HAP-1 (cell line): ENCODE measurements around the gene MPC1.
A peak's percentile ranks its signal among the peaks of the same experiment; 100 is the strongest.
"Not testable (repeated sequence)": the region's sequence is repeated elsewhere in the genome, so short reads cannot be mapped to it uniquely, and the experiment has no call there.

ENCODE experiments used
- DNase-seq, 2 experiments: peaks; one replicate each; pipeline ENCODE4 v3.0.0-alpha.2; 2016 to 2020; ENCODE audit warnings: low spot score in 2 of 2
- H3K27me3 ChIP-seq: fragments of 250-450 bp; sonication (Bioruptor Pico); 2 replicates; pipeline ENCODE4 v1.5.1; 2020; ENCODE audit warnings: low read depth, mild to moderate bottlenecking, moderate library complexity
- H3K36me3 ChIP-seq: fragments of 250-450 bp; sonication (Bioruptor Pico); replicated peaks from 2 replicates; pipeline ENCODE4 v1.5.1; 2020; ENCODE audit warnings: mild to moderate bottlenecking
- H3K4me1 ChIP-seq: fragments of 250-450 bp; sonication (Bioruptor Pico); 2 replicates; pipeline ENCODE4 v1.5.1; 2020; ENCODE audit warnings: mild to moderate bottlenecking
- H3K4me3 ChIP-seq: fragments of 250-450 bp; sonication (Bioruptor Pico); 2 replicates; pipeline ENCODE4 v1.5.1; 2020; ENCODE audit warnings: mild to moderate bottlenecking, moderate library complexity
- H3K9me3 ChIP-seq: fragments of 250-450 bp; sonication (Bioruptor Pico); 2 replicates; pipeline ENCODE4 v1.5.1; 2020; ENCODE audit warnings: mild to moderate bottlenecking, moderate library complexity
- in situ Hi-C: fragments of 300-500 bp; cut with MboI; formaldehyde crosslinking; loops from 3 replicates; pipeline ENCODE4 v1.14.3; 2020; ENCODE audit warnings: low sequenced_read_pairs, inconsistent platforms, mixed read lengths

Gene MPC1

DNA sequence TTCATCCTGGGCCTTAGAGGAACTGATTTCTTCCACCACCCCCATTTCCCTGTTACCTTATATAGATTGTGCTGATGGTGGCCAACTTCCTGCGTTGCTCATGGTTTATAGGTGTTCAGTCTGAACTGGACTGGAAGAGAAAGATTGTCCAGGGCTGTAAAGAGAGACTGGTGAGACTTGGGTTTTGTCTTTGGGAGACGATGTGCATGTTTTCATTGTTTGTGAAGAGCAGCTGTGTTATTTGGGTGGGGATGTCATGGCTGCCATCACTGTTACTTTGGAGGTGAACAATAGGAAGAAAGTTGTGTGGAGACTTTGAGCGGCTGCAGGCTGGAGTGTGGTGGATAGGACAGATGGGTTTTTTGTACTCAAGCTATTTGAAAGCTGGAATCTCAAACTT lies 15.6 kb upstream of the MPC1 start:
- no peak for DNase-seq
- H3K36me3 ChIP-seq = no peaks in the 10 kb centered on the region
- in situ Hi-C loops = no loop called here
- no peak overlapping the region for H3K4me3 ChIP-seq
- H3K27me3 ChIP-seq = 0 out of 2 replicates have a peak, but pooled peaks cover 2% of the 10 kb centered on the region
- no peaks in the 10 kb centered on the region for H3K9me3 ChIP-seq
- no peaks in the 10 kb centered on the region for H3K4me1 ChIP-seq

DNA sequence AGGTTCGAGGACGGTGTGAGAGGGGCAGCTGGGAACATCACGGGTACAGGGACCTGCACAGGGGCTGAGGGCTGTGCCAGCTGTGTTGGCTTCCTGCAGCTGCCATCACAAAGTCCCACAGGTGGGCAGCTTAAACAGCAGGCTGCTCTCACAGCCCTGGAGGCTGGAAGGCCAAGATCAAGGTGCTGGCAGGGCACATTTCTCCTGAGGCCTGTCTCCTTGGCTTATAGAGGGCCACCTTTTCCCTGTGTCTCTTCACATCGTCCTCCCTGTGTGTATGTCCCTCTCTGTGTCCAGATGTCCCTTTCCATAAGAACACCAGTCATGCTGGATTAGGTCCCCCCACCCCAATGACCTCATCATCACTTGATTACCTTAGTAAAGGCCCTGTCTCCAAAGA lies 15.1 kb upstream of the MPC1 start:
- in situ Hi-C loops = no loop called here
- no peaks in the 10 kb centered on the region for H3K9me3 ChIP-seq
- no peak overlapping the region for H3K4me3 ChIP-seq
- no peaks in the 10 kb centered on the region for H3K36me3 ChIP-seq
- H3K27me3 ChIP-seq = 0 out of 2 replicates have a peak, but pooled peaks cover 2% of the 10 kb centered on the region
- no peak for DNase-seq
- H3K4me1 ChIP-seq = no peaks in the 10 kb centered on the region

DNA sequence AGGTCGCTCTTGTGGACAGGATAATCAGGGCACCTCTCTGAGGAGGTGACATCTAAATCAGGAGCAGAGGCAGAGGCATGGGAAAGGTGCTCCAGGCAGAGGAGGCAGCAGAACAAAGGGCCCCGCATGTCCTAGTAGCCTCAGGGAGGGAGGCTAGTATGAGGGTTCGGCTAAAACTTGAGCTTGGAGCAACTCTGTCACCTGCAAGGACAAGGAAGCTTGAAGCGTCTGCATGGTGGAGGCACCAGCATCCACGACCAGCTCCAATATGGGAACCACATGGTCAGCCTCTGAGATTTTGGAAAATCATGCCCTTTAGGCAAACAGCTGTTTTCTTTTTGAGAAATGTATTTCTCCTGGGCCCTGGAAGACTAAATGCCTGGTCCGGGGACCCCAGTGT lies 13.0 kb upstream of the MPC1 start:
- Histone ChIP-seq H3K36me3 (no peaks in the 10 kb centered on the region), H3K4me1 (no peaks in the 10 kb centered on the region), H3K4me3 (no peak overlapping the region), H3K27me3 (0 out of 2 replicates have a peak, but pooled peaks cover 2% of the 10 kb centered on the region), H3K9me3 (no peaks in the 10 kb centered on the region)
- no peak for DNase-seq
- in situ Hi-C loops = no loop called here

DNA sequence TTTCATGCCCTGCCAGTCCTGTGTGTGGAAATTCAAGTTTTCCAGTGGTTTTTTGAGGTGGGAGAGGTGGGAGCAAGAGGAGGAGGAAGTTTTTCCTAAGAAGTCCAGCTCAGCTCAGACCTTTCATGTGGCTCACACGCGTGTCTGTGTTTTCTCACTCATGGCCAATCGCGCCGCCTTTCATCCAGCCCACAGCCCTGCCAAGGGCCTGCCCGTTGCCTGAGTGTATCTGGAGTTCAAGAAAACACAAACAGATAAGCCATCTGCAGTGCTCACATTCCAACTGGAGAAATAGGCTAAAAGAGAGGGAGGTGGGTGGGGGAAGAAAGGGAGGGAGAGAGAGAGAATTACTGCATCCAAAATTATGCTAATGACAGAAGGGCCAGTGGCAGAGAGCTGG lies 12.6 kb upstream of the MPC1 start:
- H3K27me3 ChIP-seq = 0 out of 2 replicates have a peak, but pooled peaks cover 2% of the 10 kb centered on the region
- no peaks in the 10 kb centered on the region for H3K4me1 ChIP-seq
- H3K4me3 ChIP-seq = no peak overlapping the region
- no peaks in the 10 kb centered on the region for H3K9me3 ChIP-seq
- no peaks in the 10 kb centered on the region for H3K36me3 ChIP-seq
- in situ Hi-C loops = no loop called here
- no peak for DNase-seq

DNA sequence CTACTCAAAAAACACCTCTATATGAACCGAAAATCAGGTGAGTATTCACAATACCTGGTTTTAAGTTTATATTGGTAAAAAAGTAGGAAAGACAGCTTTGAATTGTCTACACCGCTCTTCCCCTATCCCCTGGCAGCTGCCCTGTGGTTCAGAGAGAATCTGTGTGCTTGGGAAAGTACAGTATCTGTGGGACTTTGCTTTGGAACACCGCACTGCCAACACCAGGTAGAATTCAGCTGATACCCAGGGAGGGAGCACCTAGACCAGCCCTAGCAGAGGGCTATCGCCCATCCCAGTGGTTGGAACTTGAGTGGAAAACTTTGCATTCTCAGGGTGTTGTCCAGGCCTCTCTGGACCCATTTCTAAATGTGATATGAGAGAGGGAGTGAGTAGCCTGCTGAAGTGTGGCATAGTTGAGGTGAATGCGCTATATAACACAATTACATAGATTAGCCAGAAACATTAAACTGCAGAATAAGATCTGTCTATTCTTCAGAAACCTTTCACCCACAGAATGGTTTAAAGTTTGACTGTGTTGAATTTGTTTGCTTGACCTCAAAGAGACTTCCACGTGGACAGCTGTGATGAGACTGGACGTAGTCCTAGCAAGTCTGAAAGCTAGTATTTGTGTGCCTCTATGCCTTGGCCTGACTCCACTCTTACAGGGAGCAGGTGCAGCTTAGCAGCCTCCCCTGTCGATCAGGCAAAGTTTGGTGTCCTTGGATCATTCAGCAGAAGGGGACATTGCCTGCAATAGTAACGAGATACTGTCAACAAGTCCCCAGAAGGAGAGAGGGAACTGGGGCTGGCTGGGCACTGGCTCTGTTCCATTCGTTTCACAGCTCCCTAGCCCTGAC lies 11.5 kb upstream of the MPC1 start:
- no peak for DNase-seq
- no peaks in the 10 kb centered on the region for H3K9me3 ChIP-seq
- in situ Hi-C loops = no loop called here
- H3K4me1 ChIP-seq = no peaks in the 10 kb centered on the region
- 0 out of 2 replicates have a peak, but pooled peaks cover 2% of the 10 kb centered on the region for H3K27me3 ChIP-seq
- H3K4me3 ChIP-seq = no peak overlapping the region
- no peaks in the 10 kb centered on the region for H3K36me3 ChIP-seq

DNA sequence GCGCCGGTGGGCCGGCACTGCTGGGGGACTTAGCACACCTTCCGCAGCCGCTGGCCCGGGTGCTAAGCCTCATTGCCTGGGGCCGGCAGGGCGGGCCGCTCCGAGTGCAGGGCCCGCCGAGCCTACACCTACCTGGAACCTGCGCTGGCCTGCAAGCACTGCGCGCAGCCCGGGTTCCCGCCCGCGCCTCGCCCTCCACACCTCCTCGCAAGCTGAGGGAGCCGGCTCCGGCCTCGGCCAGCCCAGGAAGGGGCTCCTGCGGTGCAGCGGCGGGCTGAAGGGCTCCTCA lies 10.7 kb upstream of the MPC1 start:
- no peaks in the 10 kb centered on the region for H3K36me3 ChIP-seq
- H3K4me3 ChIP-seq = no peak overlapping the region
- in situ Hi-C loops = no loop called here
- DNase-seq = no peak
- no peaks in the 10 kb centered on the region for H3K4me1 ChIP-seq
- H3K27me3 ChIP-seq = 0 out of 2 replicates have a peak, but pooled peaks cover 2% of the 10 kb centered on the region
- H3K9me3 ChIP-seq = no peaks in the 10 kb centered on the region

DNA sequence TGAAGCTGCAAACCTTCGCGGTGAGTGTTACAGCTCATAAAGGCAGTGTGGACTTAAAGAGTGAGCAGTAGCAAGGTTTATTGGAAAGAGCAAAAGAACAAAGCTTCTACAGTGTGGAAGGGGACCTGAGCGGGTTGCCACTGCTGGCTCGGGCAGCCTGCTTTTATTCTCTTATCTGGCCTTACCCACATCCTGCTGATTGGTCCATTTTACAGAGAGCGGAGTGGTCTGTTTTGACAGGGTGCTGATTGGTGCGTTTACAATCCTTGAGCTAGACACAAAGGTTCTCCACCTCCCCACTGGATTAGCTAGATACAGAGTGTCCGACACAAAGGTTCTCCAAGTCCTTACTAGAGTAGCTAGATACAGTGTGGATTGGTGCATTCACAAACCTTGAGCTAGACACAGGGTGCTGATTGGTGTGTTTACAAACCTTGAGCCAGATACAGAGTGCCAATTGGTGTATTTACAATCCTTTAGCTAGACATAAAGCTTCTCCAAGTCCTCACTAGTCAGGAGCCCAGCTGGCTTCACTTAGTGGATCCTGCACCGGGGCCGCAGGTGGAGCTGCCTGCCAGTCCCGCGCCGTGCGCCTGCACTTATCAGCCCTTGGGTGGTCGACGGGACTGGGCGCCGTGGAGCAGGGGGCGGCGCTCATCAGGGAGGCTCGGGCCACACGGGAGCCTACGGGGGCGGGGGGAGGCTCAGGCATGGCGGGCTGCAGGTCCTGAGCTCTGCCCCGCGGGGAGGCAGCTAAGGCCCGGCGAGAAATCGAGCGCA lies 10.2 kb upstream of the MPC1 start:
- in situ Hi-C loops, DNase-seq, H3K4me3 ChIP-seq, H3K9me3 ChIP-seq, H3K4me1 ChIP-seq, H3K36me3 ChIP-seq, H3K27me3 ChIP-seq: not testable (repeated sequence)

DNA sequence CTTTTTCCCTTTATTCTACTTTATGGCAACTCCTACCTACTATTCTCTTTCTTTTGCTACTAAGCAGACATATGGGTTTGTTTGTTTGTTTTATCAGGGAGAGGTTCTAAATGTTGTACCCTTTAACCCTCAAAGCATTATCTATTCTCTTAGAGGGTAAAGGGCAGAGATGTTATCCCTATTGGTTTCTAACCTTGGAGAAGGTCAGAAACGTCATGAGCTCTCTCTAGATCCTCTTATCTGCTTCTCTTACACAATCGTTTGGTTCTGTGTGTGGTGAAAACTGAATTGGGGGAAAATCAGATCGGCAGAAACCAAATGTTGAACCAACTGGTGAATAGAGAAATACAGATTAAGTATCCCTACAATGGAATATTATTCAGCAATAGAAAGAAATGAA lies 6.4 kb upstream of the MPC1 start:
- Histone ChIP-seq H3K9me3 (no peaks in the 10 kb centered on the region), H3K4me1 (peaks cover 5% of the 10 kb centered on the region; the same call in 1 of the 2 replicates), H3K36me3 (no peaks in the 10 kb centered on the region), H3K4me3 (no peak overlapping the region), H3K27me3 (no peaks in the 10 kb centered on the region)
- DNase-seq = no peak
- in situ Hi-C loops = loop anchor here (10.0 kb wide), 1 partner anchor 54 kb away; no protein-coding TSS in a partner anchor

DNA sequence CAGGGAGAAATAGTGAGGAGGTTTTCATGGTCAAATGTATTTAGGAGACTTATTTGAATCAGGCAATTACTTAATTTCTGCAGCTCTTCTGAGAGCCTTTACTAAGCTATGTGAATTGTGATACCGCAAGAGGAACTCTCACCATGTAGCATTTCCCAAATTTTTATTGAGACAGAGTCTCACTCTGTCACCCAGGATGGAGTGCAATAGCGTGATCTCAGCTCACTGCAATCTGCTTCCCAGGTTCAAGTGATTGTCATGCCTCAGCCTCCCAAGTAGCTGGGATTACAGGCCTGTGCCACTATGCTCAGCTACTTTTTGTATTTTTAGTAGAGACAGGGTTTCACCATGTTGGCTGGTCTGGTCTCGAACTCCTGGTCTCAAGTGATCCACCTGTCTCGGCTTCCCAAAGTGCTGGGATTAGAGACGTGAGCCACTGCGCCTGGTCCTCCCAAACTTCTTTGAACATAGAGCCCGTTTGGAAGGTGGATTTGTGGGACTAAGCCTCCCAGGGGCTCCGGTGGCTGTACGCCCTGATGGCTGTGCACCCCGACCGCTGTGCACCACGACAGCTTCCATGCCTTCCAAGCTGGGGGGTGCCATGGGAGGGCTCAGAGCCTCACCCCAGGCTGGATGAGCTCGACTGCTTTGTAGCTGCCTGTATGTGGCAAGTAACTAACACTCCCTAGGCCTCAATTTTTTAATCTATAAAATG lies 5.7 kb upstream of the MPC1 start:
- Histone ChIP-seq H3K9me3 (no peaks in the 10 kb centered on the region), H3K36me3 (no peaks in the 10 kb centered on the region), H3K27me3 (no peaks in the 10 kb centered on the region), H3K4me1 (peaks cover 7% of the 10 kb centered on the region; the same call in 1 of the 2 replicates), H3K4me3 (no peak overlapping the region)
- DNase-seq = no peak
- in situ Hi-C loops = loop anchor here (10.0 kb wide), 1 partner anchor 54 kb away; no protein-coding TSS in a partner anchor

DNA sequence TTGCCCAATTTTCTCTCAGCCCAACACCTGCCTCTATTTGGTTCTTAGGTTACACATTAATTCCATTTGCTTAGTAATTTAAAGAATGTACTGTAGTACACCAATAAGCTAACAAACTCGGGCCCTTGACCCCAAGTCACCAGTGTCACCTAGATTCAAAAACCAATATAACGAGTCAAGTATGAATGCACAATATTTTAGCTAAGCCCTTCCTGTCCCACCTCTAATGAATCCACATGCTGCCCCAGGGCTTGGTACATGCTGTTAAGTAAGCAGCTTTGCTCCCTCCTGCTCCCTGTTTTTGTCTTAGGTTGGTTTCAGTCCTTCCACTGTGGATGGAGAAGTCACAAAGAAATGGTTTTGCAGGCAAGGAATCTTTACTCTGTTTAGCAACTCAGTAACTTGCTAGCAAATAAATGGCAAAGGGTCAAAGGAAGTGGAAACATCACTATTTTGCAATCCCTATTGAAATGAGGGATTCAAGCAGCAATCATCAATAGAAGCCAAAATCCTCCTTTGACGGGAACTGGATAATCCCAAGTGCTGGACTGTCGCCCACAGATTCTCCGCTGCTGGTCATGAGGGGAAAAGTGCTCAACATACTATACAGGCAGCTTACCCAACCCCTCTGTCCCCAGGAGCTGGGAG lies 5.0 kb upstream of the MPC1 start:
- no peaks in the 10 kb centered on the region for H3K9me3 ChIP-seq
- no peaks in the 10 kb centered on the region for H3K36me3 ChIP-seq
- peak; percentile 19 to 47 for DNase-seq
- H3K4me3 ChIP-seq = no peak overlapping the region
- no peaks in the 10 kb centered on the region for H3K27me3 ChIP-seq
- in situ Hi-C loops = loop anchor here (10.0 kb wide), 1 partner anchor 53 kb away; no protein-coding TSS in a partner anchor
- peaks cover 7% of the 10 kb centered on the region; the same call in 1 of the 2 replicates for H3K4me1 ChIP-seq

DNA sequence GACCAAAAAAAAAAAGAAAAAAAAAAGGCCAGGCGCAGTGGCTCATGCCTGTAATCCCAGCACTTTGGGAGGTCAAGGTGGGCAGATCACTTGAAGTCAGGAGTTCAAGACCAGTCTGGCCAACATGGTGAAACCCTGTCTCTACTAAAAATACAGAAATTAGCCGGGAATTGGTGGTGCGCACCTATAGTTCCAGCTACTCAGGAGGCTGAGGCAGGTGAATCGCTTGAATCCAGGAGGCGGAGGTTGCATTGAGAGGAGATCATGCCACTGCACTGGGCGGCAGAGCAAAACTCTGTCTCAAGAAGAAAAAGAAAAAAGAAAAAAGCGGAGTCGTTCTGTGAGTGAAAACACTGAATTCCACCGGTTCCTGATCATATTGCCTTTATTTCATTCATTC lies 4.4 kb upstream of the MPC1 start:
- not testable (repeated sequence) for H3K27me3 ChIP-seq, H3K36me3 ChIP-seq, H3K4me1 ChIP-seq, DNase-seq, H3K4me3 ChIP-seq, H3K9me3 ChIP-seq
- in situ Hi-C loops = loop anchor here (10.0 kb wide), 1 partner anchor 52 kb away; no protein-coding TSS in a partner anchor

DNA sequence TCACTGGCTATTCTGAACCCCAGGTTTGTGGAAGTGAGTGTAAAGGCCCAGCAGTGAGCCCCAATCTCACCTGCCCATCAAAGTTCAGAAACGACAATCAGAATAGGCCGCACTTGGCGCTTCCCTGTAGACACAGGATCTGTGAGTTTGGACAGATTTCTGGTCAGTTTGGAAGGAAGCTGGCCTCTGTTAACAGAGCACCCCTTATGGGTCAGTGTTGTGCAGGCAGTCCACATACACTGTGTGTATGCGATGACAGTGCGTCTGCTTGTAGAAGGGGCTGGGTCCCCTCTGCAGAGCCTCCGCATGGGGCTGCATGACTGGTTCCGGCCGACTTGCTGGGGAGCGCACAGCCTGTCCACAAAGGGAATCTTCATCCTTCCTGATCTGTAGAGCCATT lies 3.4 kb upstream of the MPC1 start:
- in situ Hi-C loops = loop anchor here (10.0 kb wide), 1 partner anchor 51 kb away; no protein-coding TSS in a partner anchor
- no peak for DNase-seq
- no peaks in the 10 kb centered on the region for H3K36me3 ChIP-seq
- H3K9me3 ChIP-seq = no peaks in the 10 kb centered on the region
- H3K27me3 ChIP-seq = no peaks in the 10 kb centered on the region
- H3K4me1 ChIP-seq = peaks cover 8% of the 10 kb centered on the region
- H3K4me3 ChIP-seq = no peak overlapping the region

DNA sequence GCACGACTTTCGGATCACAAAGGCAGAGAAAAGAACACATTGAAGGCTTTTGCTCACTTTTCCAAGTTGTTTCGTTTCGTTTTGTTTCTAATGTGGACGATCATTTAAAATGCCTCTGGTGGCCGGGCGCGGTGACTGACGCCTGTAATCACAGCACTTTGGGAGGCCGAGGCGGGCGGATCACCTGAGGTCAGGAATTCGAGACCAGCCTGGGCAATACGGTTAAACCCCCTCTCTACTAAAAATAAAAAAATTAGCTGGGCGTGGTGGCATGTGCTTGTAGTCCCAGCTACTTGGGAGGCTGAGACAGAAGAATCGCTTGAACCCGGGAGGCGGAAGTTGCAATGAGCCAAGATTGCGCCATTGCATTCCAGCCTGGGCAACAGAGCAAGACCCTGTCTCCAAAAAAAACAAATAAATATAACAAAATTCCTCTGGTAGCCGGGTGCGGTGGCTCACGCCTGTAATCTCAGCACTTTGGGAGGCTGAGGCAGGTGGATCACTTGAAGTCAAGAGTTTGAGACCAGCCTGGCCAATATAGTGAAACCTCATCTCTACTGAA lies 1.1 kb upstream of the MPC1 start:
- not testable (repeated sequence) for H3K36me3 ChIP-seq, H3K27me3 ChIP-seq, H3K9me3 ChIP-seq
- peak in 1 of 2 experiments; percentile 49 for DNase-seq
- H3K4me1 ChIP-seq = peaks cover 10% of the 10 kb centered on the region
- in situ Hi-C loops = loop anchor here (10.0 kb wide), 1 partner anchor 49 kb away; no protein-coding TSS in a partner anchor
- H3K4me3 ChIP-seq = peak overlapping the region; percentile 60
